Cardiac muscle cell (in vitro differentiated cells and primary cell): ENCODE data around the gene ATP9B. TPM values are rescaled to one million over a fixed set of nuclear protein-coding genes. Genes with fewer than 3 reads are reported as not detected.
"Not testable (repeated sequence)": the region's sequence is repeated elsewhere in the genome, so short reads cannot be mapped to it uniquely, and the experiment has no call there.

Experiments
- DNase-seq, 2 donors: peaks; one replicate each; pipeline versions ENCODE4 v3.0.0 to v3.0.0-alpha.2; 2010 to 2017; ENCODE audit warnings: low read depth in 1 of 2, low spot score in 1 of 2
- H3K27ac ChIP-seq: fragments of 200-600 bp; sonication (generic); 2 replicates; pipeline ENCODE4 v1.5.1; 2016
- H3K27me3 ChIP-seq: fragments of 200-600 bp; sonication (generic); 2 replicates; pipeline ENCODE4 v1.6.0; 2016; ENCODE audit warnings: control low read depth
- H3K36me3 ChIP-seq: fragments of 200-600 bp; sonication (generic); 2 replicates; pipeline ENCODE4 v1.5.1; 2016; ENCODE audit warnings: control low read depth
- H3K4me1 ChIP-seq: fragments of 200-600 bp; sonication (generic); 2 replicates; pipeline ENCODE4 v1.8.1; 2017; ENCODE audit warnings: low read depth, mild to moderate bottlenecking, mixed run types
- H3K4me3 ChIP-seq: fragments of 200-600 bp; sonication (generic); 2 replicates; pipeline ENCODE4 v1.5.1; 2016; ENCODE audit warnings: mild to moderate bottlenecking
- H3K9me3 ChIP-seq: fragments of 200-600 bp; sonication (generic); 2 replicates; pipeline ENCODE4 v1.5.1; 2017; ENCODE audit warnings: low read depth, mild to moderate bottlenecking, control low read depth
- CTCF ChIP-seq: IDR thresholded peaks from 2 replicates; pipeline ENCODE4 v1.5.1; 2012; ENCODE audit warnings: low read depth, mild to moderate bottlenecking, low read length
- polyA plus RNA-seq: library from polyadenylated mRNA; unstranded; fragments of >200 nt; fragmentation: Nextera tagmentation; extraction: Ambion mirVana; gene quantifications from 2 replicates; pipeline ENCODE4 v1.2.1, GENCODE V29; 2016
- total RNA-seq: library from RNA; depleted of rRNA; stranded (reverse); fragments of >200 nt; gene quantifications from 2 replicates; pipeline ENCODE4 v1.2.3, GENCODE V29; 2016

The ATP9B gene
- total and polyA plus RNA-seq, 2 experiments from 2014 or later = 14.1 to 14.2 TPM

GRCh38 chr18:79259218-79259617, 190.0 kb downstream of the ATP9B start:
- Histone ChIP-seq H3K4me1 (no peaks in the 10 kb centered on the region), H3K9me3 (no peaks in the 10 kb centered on the region), H3K27me3 (no peaks in the 10 kb centered on the region), H3K36me3 (no peaks in the 10 kb centered on the region), H3K27ac (no peak overlapping the region), H3K4me3 (no peak overlapping the region)
- DNase-seq = no peak
- TF ChIP-seq CTCF = no peak

GRCh38 chr18:79260023-79260422, 190.8 kb downstream of the ATP9B start:
- H3K9me3 ChIP-seq = no peaks in the 10 kb centered on the region

GRCh38 chr18:79260510-79260909, 191.3 kb downstream of the ATP9B start:
- Histone ChIP-seq H3K9me3 (no peaks in the 10 kb centered on the region), H3K27ac (no peak overlapping the region), H3K4me1 (no peaks in the 10 kb centered on the region), H3K4me3 (no peak overlapping the region), H3K27me3 (no peaks in the 10 kb centered on the region), H3K36me3 (no peaks in the 10 kb centered on the region)
- TF ChIP-seq CTCF = no peak
- DNase-seq = no peak

More at GRCh38 chr18:79260023-79260422, 190.8 kb downstream of the ATP9B start:
- Histone ChIP-seq H3K27ac (no peak overlapping the region), H3K4me1 (no peaks in the 10 kb centered on the region), H3K27me3 (no peaks in the 10 kb centered on the region), H3K36me3 (no peaks in the 10 kb centered on the region), H3K4me3 (no peak overlapping the region)
- DNase-seq = no peak
- TF ChIP-seq CTCF = no peak

GRCh38 chr18:79265068-79265467, 195.9 kb downstream of the ATP9B start:
- not testable (repeated sequence) for DNase-seq, H3K27ac ChIP-seq, H3K27me3 ChIP-seq, H3K4me1 ChIP-seq, H3K4me3 ChIP-seq, H3K36me3 ChIP-seq, H3K9me3 ChIP-seq

- not testable (repeated sequence) for H3K4me1 ChIP-seq, DNase-seq, H3K27ac ChIP-seq, H3K4me3 ChIP-seq, H3K36me3 ChIP-seq, H3K27me3 ChIP-seq, H3K9me3 ChIP-seq
These were observed 202.6 kb downstream of the ATP9B start for GRCh38 chr18:79271812-79272211.

GRCh38 chr18:79272916-79273315, 203.7 kb downstream of the ATP9B start:
- Histone ChIP-seq H3K4me3 (no peak overlapping the region), H3K9me3 (no peaks in the 10 kb centered on the region), H3K36me3 (peaks cover 3% of the 10 kb centered on the region), H3K27ac (no peak overlapping the region), H3K4me1 (peaks cover 5% of the 10 kb centered on the region), H3K27me3 (no peaks in the 10 kb centered on the region)
- peak in 1 of 2 donors; percentile 1 for DNase-seq
- no peak for TF ChIP-seq CTCF

- no peak for DNase-seq
These were observed 205.6 kb downstream of the ATP9B start for GRCh38 chr18:79274823-79275222.

More at GRCh38 chr18:79274823-79275222, 205.6 kb downstream of the ATP9B start:
- Histone ChIP-seq H3K27ac (peak overlapping the region; percentile 30), H3K4me3 (no peak overlapping the region), H3K9me3 (no peaks in the 10 kb centered on the region), H3K36me3 (peaks cover 3% of the 10 kb centered on the region), H3K4me1 (peaks cover 5% of the 10 kb centered on the region), H3K27me3 (no peaks in the 10 kb centered on the region)
- no peak for TF ChIP-seq CTCF
